HFFc6 (cell line): Measurements from ENCODE around the gene TSACC. TPM values are rescaled to one million over a fixed set of nuclear protein-coding genes. Genes with fewer than 3 reads are reported as not detected.

Source experiments
- DNase-seq: peaks from one replicate; pipeline ENCODE4 v3.0.0-alpha.2; 2018
- H3K27ac Mint-ChIP-seq: 2 replicates; pipeline ENCODE4 v1.8.0; 2020; ENCODE audit warnings: mild to moderate bottlenecking, mixed read lengths
- H3K27me3 Mint-ChIP-seq: 2 replicates; pipeline ENCODE4 v1.8.0; 2021; ENCODE audit warnings: mild to moderate bottlenecking, moderate library complexity, mixed read lengths; ENCODE audit not compliant: insufficient read depth
- H3K36me3 Mint-ChIP-seq: 2 replicates; pipeline ENCODE4 v1.8.0; 2021; ENCODE audit warnings: low read depth, mixed read lengths
- H3K4me1 Mint-ChIP-seq: 2 replicates; pipeline ENCODE4 v1.8.0; 2020; ENCODE audit warnings: low read depth, mixed read lengths
- H3K4me3 Mint-ChIP-seq: 2 replicates; pipeline ENCODE4 v1.8.0; 2020; ENCODE audit warnings: mild to moderate bottlenecking, moderate library complexity, mixed read lengths
- H3K9me3 Mint-ChIP-seq: 2 replicates; pipeline ENCODE4 v1.8.0; 2020; ENCODE audit warnings: mild to moderate bottlenecking, mixed read lengths
- total RNA-seq, 6 experiments: library from RNA; stranded (reverse); fragmentation: NEBNext Ultra II Directional; extraction: Animal tissue kit (Norgen Biotek cat#: 25700); gene quantifications; 2 replicates in 1 of 6; 3 replicates in 5 of 6; pipeline ENCODE4 v1.2.3, GENCODE V29; 2021
- TF ChIP-seq, protein P1 (sequence below): fragments of 200-600 bp; sonication (generic); IDR thresholded peaks from 2 replicates; pipeline ENCODE4 v1.5.0; 2021; ENCODE audit warnings: antibody characterized with exemption, mild to moderate bottlenecking

Gene TSACC
- total RNA-seq, 6 experiments from 2014 or later = 0.48 to 0.99 (median 0.70) TPM

DNA sequence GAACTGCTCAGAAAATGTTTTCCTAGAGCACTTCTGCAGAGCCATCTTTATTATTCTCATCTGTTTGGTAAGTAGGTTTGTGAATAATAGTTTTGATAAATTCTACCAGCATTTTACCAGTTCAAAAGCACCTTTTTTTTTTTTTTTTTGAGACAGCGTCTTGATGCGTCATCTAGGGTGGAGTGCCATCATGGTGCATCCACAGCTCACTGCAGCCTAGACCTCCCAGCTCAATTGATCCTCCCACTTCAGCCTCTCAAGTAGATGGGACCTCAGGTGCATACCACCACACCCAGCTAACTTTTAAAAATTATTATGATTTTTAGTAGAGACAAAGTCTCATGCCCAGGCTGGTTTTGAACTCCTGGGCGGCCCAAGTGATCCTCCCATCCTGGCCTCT is 20.9 kb downstream of the TSACC start:
- Mint-ChIP-seq H3K9me3 (no peaks in the 10 kb centered on the region; the same call in 1 of the 2 replicates), H3K27ac (no peak overlapping the region), H3K27me3 (peaks cover 25% of the 10 kb centered on the region), H3K36me3 (no peaks in the 10 kb centered on the region; the same call in 1 of the 2 replicates), H3K4me1 (peaks cover 8% of the 10 kb centered on the region), H3K4me3 (no peak overlapping the region)
- no peak for DNase-seq
- TF ChIP-seq, protein P1, sequence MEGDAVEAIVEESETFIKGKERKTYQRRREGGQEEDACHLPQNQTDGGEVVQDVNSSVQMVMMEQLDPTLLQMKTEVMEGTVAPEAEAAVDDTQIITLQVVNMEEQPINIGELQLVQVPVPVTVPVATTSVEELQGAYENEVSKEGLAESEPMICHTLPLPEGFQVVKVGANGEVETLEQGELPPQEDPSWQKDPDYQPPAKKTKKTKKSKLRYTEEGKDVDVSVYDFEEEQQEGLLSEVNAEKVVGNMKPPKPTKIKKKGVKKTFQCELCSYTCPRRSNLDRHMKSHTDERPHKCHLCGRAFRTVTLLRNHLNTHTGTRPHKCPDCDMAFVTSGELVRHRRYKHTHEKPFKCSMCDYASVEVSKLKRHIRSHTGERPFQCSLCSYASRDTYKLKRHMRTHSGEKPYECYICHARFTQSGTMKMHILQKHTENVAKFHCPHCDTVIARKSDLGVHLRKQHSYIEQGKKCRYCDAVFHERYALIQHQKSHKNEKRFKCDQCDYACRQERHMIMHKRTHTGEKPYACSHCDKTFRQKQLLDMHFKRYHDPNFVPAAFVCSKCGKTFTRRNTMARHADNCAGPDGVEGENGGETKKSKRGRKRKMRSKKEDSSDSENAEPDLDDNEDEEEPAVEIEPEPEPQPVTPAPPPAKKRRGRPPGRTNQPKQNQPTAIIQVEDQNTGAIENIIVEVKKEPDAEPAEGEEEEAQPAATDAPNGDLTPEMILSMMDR = no peak

DNA sequence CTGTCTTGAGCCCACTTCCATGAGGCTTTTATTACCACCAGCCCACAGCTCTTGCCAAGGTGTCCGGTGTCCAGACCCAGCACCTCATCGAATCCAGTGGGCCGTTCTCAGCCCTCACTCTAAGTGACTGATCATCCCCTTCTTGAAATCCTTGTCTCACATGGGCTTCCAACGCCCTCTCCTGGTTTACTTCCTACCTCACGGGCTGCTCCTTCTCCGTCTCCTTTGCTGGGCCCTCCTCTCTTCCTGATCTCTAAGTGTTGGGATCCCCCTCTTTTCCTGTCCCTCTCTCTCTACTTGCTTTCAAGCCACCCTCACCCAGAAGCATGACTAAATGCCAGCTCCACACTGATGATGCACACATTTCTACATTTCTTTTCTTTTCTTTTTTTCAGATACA is 21.6 kb downstream of the TSACC start:
- no peak overlapping the region for H3K4me3 Mint-ChIP-seq
- no peaks in the 10 kb centered on the region; the same call in 1 of the 2 replicates for H3K36me3 Mint-ChIP-seq
- peak; percentile 43 for DNase-seq
- H3K27ac Mint-ChIP-seq = no peak overlapping the region
- TF ChIP-seq, protein P1 = peak; percentile 72
- no peaks in the 10 kb centered on the region; the same call in 1 of the 2 replicates for H3K9me3 Mint-ChIP-seq
- peaks cover 8% of the 10 kb centered on the region for H3K4me1 Mint-ChIP-seq
- H3K27me3 Mint-ChIP-seq = peaks cover 30% of the 10 kb centered on the region

DNA sequence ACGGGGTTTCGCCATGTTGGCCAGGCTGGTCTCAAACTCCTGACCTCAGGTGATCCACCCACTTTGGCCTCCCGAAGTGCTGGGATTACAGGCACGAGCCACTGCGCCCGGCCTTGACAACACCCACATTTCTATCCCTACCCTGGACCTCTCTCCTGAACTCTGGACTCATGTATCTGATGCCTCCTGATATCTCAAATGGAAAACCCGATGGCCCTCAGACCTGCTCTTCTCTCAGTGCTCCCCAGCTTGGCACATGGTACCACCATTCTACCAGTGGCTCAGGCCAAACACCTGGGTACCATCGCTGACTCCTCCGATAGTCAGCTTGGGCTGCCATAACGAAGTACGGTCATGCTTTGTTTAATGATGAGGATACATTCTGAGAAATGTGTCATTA is 22.2 kb downstream of the TSACC start:
- no peak overlapping the region for H3K27ac Mint-ChIP-seq
- H3K36me3 Mint-ChIP-seq = no peaks in the 10 kb centered on the region; the same call in 1 of the 2 replicates
- TF ChIP-seq, protein P1 = no peak
- DNase-seq = no peak
- H3K4me3 Mint-ChIP-seq = no peak overlapping the region
- peaks cover 8% of the 10 kb centered on the region for H3K4me1 Mint-ChIP-seq
- H3K9me3 Mint-ChIP-seq = no peaks in the 10 kb centered on the region; the same call in 1 of the 2 replicates
- peaks cover 32% of the 10 kb centered on the region for H3K27me3 Mint-ChIP-seq

DNA sequence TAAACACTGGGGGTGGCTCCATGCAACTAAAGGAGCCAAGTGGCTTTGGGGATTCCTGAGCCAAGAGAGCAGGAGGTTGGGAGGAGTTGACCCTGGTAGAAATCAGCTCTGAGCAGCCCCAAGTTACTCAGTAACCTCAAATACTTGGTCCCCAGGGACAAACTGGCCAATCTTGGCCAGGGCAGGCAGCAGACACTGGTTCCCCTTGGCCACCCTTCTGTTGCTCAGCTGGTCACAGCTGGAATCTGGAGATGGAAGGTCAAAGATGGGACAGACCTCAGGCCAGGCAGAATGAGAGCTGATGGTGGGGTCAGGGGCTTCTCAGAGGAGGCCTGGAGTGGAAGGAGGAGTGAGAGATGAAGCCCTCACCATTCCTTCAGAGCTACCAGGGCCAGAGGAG is 27.4 kb downstream of the TSACC start:
- H3K4me1 Mint-ChIP-seq = peaks cover 4% of the 10 kb centered on the region; the same call in 1 of the 2 replicates
- DNase-seq = no peak
- H3K4me3 Mint-ChIP-seq = no peak overlapping the region
- TF ChIP-seq, protein P1 = no peak
- H3K9me3 Mint-ChIP-seq = no peaks in the 10 kb centered on the region; the same call in 1 of the 2 replicates
- H3K36me3 Mint-ChIP-seq = no peaks in the 10 kb centered on the region; the same call in 1 of the 2 replicates
- H3K27me3 Mint-ChIP-seq = peaks cover 35% of the 10 kb centered on the region
- H3K27ac Mint-ChIP-seq = no peak overlapping the region

DNA sequence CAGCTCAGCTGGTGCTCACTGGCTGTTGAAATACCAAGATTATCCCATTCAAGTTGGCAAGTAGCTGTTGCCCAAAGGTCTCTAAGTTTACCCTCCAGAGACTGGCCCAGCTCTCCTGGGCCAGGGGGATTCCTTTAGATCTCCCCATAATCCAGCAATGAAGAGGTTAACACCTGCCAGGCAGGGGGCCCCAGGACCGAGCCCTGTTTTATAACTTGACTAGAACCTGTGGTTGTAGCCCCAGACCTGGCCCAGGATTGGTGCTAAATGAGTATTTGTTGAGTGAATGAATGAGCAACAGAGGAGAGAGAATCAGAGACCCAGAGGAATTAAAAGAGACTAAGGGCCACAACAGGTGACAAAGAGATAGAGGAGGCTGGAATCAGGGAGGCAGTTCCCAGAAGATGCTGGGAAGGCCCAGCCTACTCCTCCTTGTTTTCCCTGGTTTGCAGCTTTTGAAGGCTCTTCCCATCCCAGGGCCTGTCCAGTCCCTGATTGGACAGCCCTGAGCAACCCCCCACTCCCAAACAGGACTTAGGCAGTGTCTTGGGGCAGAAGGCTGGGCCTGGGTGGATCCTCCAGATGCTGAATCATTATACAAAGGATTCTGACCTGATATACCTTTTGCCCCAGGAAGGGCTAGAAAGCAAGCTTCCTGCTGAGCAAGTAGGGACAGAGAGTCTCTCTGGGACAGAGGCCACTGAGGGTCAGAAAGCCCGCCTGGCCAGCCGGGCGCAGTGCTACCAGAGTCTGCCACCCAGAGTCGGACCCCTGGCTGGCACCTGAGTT is 28.2 kb downstream of the TSACC start:
- H3K9me3 Mint-ChIP-seq = no peaks in the 10 kb centered on the region; the same call in 1 of the 2 replicates
- H3K27ac Mint-ChIP-seq = no peak overlapping the region
- H3K27me3 Mint-ChIP-seq = peaks cover 37% of the 10 kb centered on the region
- DNase-seq = no peak
- no peaks in the 10 kb centered on the region; the same call in 1 of the 2 replicates for H3K36me3 Mint-ChIP-seq
- peaks cover 4% of the 10 kb centered on the region; the same call in 1 of the 2 replicates for H3K4me1 Mint-ChIP-seq
- no peak overlapping the region for H3K4me3 Mint-ChIP-seq
- TF ChIP-seq, protein P1 = no peak
